SJSA1 (cell line): ENCODE data around the gene KIF7. TPM values are rescaled to one million over a fixed set of nuclear protein-coding genes. Genes with fewer than 3 reads are reported as not detected.
"Not testable (repeated sequence)": the region's sequence is repeated elsewhere in the genome, so short reads cannot be mapped to it uniquely, and the experiment has no call there.

Source experiments
- DNase-seq, 2 experiments: peaks; one replicate each; pipeline ENCODE4 v3.0.0-alpha.2; 2015 to 2020; ENCODE audit warnings: low spot score in 2 of 2, low read depth in 1 of 2
- H3K27ac ChIP-seq: fragments of 250-450 bp; sonication (Bioruptor Pico); 2 replicates; pipeline ENCODE4 v1.5.1; 2020; ENCODE audit warnings: mild to moderate bottlenecking, moderate library complexity
- H3K27me3 ChIP-seq: fragments of 250-450 bp; sonication (Bioruptor Pico); replicated peaks from 2 replicates; pipeline ENCODE4 v1.5.1; 2020; ENCODE audit warnings: mild to moderate bottlenecking, moderate library complexity
- H3K36me3 ChIP-seq: fragments of 250-450 bp; sonication (Bioruptor Pico); 2 replicates; pipeline ENCODE4 v1.5.1; 2020; ENCODE audit warnings: mild to moderate bottlenecking
- H3K4me1 ChIP-seq: fragments of 250-450 bp; sonication (Bioruptor Pico); replicated peaks from 2 replicates; pipeline ENCODE4 v1.6.1; 2021; ENCODE audit warnings: mild to moderate bottlenecking
- H3K4me3 ChIP-seq: fragments of 250-450 bp; sonication (Bioruptor Pico); 2 replicates; pipeline ENCODE4 v1.5.1; 2020; ENCODE audit warnings: mild to moderate bottlenecking
- H3K9me3 ChIP-seq: fragments of 250-450 bp; sonication (Bioruptor Pico); replicated peaks from 2 replicates; pipeline ENCODE4 v1.5.1; 2020; ENCODE audit warnings: mild to moderate bottlenecking
- total RNA-seq: library from RNA; depleted of rRNA; stranded (reverse); fragments of >200 nt; shearing (Covaris generic); gene quantifications from 2 replicates; pipeline ENCODE4 v1.2.3, GENCODE V29; 2014; rRNA removed

Gene KIF7, protein sequence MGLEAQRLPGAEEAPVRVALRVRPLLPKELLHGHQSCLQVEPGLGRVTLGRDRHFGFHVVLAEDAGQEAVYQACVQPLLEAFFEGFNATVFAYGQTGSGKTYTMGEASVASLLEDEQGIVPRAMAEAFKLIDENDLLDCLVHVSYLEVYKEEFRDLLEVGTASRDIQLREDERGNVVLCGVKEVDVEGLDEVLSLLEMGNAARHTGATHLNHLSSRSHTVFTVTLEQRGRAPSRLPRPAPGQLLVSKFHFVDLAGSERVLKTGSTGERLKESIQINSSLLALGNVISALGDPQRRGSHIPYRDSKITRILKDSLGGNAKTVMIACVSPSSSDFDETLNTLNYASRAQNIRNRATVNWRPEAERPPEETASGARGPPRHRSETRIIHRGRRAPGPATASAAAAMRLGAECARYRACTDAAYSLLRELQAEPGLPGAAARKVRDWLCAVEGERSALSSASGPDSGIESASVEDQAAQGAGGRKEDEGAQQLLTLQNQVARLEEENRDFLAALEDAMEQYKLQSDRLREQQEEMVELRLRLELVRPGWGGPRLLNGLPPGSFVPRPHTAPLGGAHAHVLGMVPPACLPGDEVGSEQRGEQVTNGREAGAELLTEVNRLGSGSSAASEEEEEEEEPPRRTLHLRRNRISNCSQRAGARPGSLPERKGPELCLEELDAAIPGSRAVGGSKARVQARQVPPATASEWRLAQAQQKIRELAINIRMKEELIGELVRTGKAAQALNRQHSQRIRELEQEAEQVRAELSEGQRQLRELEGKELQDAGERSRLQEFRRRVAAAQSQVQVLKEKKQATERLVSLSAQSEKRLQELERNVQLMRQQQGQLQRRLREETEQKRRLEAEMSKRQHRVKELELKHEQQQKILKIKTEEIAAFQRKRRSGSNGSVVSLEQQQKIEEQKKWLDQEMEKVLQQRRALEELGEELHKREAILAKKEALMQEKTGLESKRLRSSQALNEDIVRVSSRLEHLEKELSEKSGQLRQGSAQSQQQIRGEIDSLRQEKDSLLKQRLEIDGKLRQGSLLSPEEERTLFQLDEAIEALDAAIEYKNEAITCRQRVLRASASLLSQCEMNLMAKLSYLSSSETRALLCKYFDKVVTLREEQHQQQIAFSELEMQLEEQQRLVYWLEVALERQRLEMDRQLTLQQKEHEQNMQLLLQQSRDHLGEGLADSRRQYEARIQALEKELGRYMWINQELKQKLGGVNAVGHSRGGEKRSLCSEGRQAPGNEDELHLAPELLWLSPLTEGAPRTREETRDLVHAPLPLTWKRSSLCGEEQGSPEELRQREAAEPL (N-terminal part only)
- total RNA-seq: 13.8 and 14.3 TPM in 2 replicates

DNA sequence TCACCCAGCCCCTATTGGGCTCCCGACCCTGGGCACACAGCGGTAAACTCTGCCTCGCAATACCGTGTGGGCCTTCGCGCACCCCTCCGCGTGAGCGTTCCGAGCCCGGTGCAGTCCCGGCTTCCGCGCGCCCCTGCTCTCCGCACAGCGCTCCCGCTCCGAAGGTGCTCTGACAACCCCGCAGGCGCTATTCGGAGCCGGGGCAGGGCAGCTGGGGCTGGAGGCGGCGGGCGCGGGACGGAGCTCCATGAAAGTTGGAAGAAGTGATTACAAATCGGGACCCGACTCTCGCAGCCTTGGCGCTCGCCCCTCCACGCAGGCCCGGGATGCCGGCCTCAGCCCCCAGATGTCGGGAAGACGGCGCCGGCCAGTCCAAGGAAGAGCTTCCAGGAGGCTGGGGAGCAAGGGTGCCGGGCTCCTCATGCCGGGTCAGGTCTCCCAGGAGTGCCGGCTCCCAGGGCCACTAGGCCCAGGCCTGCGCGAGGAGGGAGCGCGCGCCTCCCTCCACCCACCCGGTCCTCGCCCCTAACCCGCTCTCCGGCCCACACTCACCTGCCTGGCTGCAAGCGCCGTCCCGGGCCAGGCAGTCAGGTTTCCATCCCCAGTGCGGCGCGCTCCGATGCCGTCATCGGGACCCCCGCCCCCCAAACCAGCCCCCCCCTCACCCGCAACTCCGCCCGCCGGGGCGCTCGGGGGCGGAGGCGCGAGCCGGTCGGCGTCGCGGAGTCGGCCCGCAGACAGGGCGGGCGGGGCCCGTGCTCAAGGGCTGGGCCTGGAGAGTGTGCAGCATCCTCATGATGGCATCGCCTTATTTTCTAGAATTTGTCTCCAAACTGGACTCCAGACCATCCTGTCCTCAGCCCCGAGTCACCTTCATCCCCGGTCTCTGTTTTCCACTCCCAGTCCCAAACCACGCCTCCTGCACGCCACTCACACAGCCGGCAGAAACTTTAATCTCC lies at the start of gene KIF7:
Gene KIF7 (minus strand): TSS at position 621 of the 959 bp plus-strand sequence. CDS start 2,537 bp downstream, outside the sequence.
- peak within 1 kb of the TSS; percentile 85 for H3K4me3 ChIP-seq
- DNase-seq: peak; percentile 55 to 74
- H3K9me3 ChIP-seq: no peaks in the 10 kb centered on the region
- peak within 1 kb of the TSS; percentile 40 for H3K27ac ChIP-seq
- peaks cover 15% of the 10 kb centered on the region for H3K4me1 ChIP-seq
- peaks cover 30% of the 10 kb centered on the region for H3K36me3 ChIP-seq
- H3K27me3 ChIP-seq: no peaks in the 10 kb centered on the region

DNA sequence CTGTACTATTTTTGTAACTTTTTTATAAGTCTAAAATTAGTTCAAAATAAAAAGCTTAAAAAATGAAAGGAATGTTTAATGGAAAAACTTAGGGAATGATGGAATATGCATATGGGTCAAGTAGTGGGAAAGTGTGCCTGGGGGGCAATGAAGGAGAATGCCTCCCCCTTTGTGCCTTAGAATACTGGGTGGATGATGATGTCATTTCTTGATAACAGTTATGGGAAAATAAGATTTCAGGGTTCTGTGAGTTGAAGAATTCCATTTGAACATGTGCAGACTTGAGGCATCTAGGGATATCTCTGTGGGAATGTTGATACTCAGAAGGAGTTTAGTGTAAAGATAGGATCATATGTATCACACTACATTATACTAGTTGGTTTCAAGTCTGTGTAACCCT lies 49.1 kb upstream of the KIF7 start:
- DNase-seq: no peak
- no peaks in the 10 kb centered on the region for H3K4me1 ChIP-seq
- no peaks in the 10 kb centered on the region for H3K9me3 ChIP-seq
- H3K36me3 ChIP-seq: no peaks in the 10 kb centered on the region
- H3K27ac ChIP-seq: no peak overlapping the region
- no peak overlapping the region for H3K4me3 ChIP-seq
- H3K27me3 ChIP-seq: peaks cover 10% of the 10 kb centered on the region

DNA sequence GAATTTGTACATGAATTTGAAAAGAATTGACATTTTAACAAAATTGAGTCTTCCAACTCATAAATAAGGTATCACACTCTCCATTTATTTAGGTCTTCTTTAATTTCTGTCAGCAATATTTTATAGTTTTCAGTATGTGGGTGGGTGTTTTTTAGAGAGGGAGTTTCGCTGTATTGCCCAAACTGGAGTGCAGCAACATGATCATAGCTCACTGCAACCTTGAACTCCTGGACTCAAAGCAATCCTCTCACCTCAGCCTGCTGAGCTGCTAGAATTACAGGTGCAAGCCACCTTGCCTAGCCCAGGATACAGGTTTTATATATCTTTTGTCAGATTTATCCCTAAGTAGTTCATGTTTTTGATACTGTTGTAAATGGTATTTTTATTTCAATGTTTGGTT lies 39.9 kb upstream of the KIF7 start:
- no peak for DNase-seq
- Histone ChIP-seq H3K36me3 (peaks cover 6% of the 10 kb centered on the region; the same call in 1 of the 2 replicates), H3K27me3 (peaks cover 4% of the 10 kb centered on the region; the same call in 1 of the 2 replicates), H3K4me1 (peaks cover 4% of the 10 kb centered on the region), H3K27ac (no peak overlapping the region), H3K4me3 (no peak overlapping the region), H3K9me3 (no peaks in the 10 kb centered on the region; the same call in 1 of the 2 replicates)

DNA sequence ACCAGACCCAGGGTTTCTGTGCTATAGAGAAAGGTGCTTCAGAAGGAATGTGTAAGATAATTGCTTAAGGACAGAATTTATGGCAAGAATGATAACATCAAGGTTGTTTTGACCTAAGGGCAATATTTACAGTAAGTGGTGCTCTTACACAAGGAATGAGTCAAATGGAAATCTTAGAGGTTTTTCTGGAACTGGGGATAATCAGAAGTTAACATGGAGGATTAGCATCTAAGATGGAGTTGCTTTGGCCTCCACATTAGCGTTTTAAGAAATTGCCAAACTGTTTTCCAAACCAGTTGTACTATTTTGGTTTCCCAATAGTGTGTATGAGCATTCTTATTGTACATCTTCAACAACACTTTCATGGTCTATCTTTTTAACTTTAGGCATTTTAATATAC lies 38.4 kb upstream of the KIF7 start:
- Histone ChIP-seq H3K4me3 (no peak overlapping the region), H3K27ac (no peak overlapping the region), H3K27me3 (no peaks in the 10 kb centered on the region; the same call in 1 of the 2 replicates), H3K4me1 (peaks cover 4% of the 10 kb centered on the region), H3K9me3 (no peaks in the 10 kb centered on the region; the same call in 1 of the 2 replicates), H3K36me3 (peaks cover 6% of the 10 kb centered on the region; the same call in 1 of the 2 replicates)
- no peak for DNase-seq

DNA sequence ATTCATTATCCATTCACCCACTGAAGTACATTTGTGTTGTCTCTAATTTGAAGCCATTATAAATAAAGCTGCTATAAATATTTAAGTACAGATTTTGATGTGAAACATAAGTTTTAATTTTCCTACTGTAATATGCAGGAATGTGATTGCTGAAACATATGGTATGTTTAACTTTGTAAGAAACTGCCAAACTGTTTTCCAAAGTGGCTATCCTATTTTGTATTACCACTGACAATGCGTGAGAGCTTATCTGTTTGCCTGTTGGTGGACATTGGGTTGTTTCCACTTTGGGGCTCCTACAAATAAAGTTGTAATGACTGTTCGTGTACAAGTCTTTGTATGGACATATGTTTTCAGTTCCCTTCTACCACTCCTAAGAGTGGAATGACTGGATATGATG lies 37.8 kb upstream of the KIF7 start:
- DNase-seq: no peak
- Histone ChIP-seq H3K9me3 (no peaks in the 10 kb centered on the region; the same call in 1 of the 2 replicates), H3K4me3 (no peak overlapping the region), H3K36me3 (peaks cover 6% of the 10 kb centered on the region; the same call in 1 of the 2 replicates), H3K27me3 (no peaks in the 10 kb centered on the region; the same call in 1 of the 2 replicates), H3K27ac (no peak overlapping the region), H3K4me1 (peaks cover 4% of the 10 kb centered on the region)

DNA sequence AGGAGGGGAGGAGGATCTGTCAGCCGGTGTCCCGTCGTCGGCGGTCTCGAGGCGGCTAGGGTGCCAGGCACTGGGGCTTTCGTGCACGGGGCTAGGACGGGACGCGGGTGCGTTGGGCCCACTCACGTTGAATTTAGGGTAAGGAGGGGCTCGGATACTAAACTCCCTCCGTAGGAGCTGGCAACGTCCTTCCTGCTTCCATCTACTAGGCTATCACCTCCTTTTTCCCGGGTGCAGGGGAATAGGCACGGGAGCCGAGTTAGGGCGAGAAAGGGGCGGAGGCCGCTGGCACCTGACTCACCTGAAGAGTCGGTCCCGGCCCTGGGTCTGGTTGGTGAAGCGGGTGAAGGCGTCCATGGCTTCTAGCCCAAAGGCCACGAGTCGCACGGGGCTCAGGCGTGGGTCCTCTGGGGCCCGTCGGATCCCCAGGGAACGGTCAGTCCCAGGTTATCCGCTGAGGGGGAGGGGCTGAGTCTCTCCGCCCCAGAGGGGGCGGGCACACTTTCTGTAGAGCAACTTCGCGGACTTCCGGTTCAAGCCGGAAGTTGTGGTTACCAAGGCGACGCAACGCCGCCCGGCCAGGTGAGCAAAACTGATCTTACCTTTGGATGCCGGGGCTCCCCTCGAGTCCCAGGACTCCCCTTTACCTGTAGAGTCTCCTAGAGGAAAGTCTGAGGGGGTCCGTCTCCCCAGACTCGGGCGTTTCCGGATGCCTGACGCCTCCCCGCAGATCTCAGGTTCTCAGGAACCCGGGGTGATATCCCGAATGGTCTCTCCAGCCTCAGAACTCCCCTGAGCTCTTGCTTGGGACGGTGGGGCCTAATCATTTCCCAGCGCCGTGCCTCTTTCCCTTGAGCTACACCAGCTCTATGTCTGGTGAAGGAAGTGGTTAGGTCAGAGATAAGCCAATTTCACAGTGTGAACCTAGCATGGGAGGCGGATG lies 35.3 kb upstream of the KIF7 start, which contains the start of the genes PEX11A and WDR93:
Gene PEX11A (minus strand): TSS at position 479 of the 943 bp plus-strand sequence. CDS start 122 bp downstream, at position 357.
Gene WDR93 (plus strand): TSS at position 536 of the 943 bp plus-strand sequence. CDS start 10,936 bp downstream, outside the sequence.
- peaks cover 4% of the 10 kb centered on the region for H3K4me1 ChIP-seq
- H3K9me3 ChIP-seq: no peaks in the 10 kb centered on the region; the same call in 1 of the 2 replicates
- peak; percentile 71 to 73 for DNase-seq
- no peak within 1 kb of the TSS for H3K27ac ChIP-seq
- H3K4me3 ChIP-seq: peak within 1 kb of the TSS; percentile 71
- peaks cover 6% of the 10 kb centered on the region; the same call in 1 of the 2 replicates for H3K36me3 ChIP-seq
- H3K27me3 ChIP-seq: no peaks in the 10 kb centered on the region; the same call in 1 of the 2 replicates

DNA sequence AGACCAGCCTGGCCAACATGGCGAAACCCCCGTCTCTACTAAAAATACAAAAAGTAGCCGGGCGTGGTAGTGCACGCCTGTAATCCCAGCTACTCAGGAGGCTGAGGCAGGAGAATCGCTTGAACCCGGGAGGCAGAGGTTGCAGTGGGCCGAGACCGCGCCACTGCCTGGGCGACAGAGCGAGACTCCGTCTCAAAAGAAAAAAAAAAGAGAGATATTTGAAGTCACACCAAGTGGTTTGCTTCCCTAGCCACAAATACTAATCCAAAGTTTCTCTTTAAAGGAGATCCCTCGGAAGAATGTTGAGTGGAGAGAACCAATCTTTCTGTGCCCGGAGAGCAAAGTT lies 34.6 kb upstream of the KIF7 start:
- not testable (repeated sequence) for DNase-seq, H3K36me3 ChIP-seq, H3K9me3 ChIP-seq, H3K27me3 ChIP-seq, H3K4me1 ChIP-seq, H3K27ac ChIP-seq
- H3K4me3 ChIP-seq: peak overlapping the region; percentile 71

DNA sequence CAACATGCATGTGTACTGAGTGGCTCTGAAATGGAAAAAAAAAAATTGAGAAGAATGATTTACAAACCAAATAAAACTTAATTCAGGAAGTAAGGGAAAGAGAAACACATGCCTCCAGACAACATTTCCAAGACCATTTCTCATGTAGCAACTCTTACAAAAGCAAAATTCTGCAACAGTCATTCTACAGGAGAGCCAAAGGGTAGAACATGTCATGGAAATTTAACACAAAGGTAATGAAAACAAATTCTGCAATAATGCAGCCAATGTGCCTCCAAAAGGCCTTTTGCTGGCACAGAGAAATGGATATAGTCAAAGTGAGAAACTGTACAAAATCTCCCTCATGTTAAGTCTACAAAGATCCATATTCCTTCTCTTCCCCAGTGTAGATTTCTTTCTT lies 31.3 kb upstream of the KIF7 start:
- Histone ChIP-seq H3K27me3 (no peaks in the 10 kb centered on the region), H3K4me1 (peaks cover 4% of the 10 kb centered on the region), H3K27ac (no peak overlapping the region), H3K4me3 (no peak overlapping the region), H3K9me3 (no peaks in the 10 kb centered on the region; the same call in 1 of the 2 replicates), H3K36me3 (peaks cover 10% of the 10 kb centered on the region)
- no peak for DNase-seq

DNA sequence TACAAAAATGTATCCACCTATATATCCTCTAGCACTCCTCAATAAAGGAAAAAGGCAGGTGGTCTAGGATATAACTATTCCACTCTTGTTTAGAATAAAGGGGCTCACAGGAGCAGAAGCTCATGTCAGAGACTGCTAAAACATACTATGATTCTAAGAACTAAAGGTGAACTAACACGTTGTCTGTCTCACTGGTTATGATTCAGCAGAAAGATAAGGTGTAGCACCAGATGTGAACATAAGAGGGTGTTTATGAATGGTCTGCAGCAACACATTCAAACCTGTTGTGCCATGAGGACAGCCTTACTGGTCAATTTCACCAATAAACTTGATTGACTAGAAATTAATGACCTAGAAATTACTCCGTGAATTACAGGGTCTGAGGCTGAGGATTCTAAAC lies 30.7 kb upstream of the KIF7 start:
- Histone ChIP-seq H3K9me3 (no peaks in the 10 kb centered on the region; the same call in 1 of the 2 replicates), H3K4me3 (no peak overlapping the region), H3K36me3 (peaks cover 10% of the 10 kb centered on the region), H3K4me1 (peaks cover 2% of the 10 kb centered on the region), H3K27ac (no peak overlapping the region), H3K27me3 (no peaks in the 10 kb centered on the region)
- DNase-seq: no peak

DNA sequence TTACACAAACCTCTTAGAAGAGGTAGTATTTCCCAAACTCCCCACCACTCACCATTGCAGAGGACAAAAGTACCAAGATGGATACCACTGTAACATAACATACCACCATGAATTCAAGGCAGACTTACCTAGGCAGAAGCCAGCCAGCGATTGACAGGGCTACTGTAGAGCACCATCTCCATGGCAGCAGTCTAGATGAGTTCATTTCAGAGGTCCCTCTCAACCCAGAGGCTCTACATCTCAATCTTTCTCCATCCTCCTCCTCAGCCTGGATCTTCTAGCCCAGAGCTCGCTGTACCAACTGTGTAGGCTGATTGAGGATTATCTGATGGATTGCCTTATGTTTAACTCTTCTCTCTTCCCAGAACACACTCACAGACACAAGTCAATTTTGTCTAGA lies 25.9 kb upstream of the KIF7 start:
- no peak for DNase-seq

DNA sequence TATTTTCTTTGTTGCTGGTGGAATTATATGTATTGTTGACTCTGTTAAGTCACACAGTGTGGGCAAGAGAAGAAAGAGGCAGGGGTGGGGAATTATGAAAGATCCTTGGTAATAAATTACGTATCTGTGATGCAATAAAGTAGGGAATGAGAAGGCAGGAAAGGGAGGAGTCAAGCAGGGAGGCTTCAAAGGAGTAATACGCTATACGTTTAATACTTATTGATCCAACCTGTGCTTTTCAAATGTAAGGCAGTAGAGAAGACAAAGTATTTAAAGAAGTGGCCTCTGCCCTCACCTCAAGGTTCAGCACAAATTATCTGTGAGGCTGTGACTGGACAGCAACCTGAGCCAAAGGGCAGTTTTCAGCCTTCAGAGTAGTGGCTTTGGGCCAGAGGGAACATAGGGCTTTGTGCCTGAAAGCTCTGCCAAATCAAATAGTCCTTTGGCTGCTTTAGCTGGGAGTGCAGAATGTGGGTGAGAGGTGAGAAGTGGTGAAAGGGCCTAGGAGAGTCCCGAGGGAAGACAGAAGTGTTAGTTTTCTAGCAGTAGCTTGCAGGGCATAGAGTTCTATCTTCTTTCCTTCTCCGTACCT lies 25.1 kb upstream of the KIF7 start:
- no peaks in the 10 kb centered on the region for H3K27me3 ChIP-seq
- H3K4me3 ChIP-seq: no peak overlapping the region
- H3K27ac ChIP-seq: no peak overlapping the region
- H3K9me3 ChIP-seq: no peaks in the 10 kb centered on the region
- peaks cover 4% of the 10 kb centered on the region; the same call in 1 of the 2 replicates for H3K36me3 ChIP-seq
- no peak for DNase-seq
- H3K4me1 ChIP-seq: no peaks in the 10 kb centered on the region

More for the DNA sequence above, 25.9 kb upstream of the KIF7 start:
- Histone ChIP-seq H3K27me3 (no peaks in the 10 kb centered on the region), H3K4me1 (no peaks in the 10 kb centered on the region), H3K9me3 (no peaks in the 10 kb centered on the region), H3K27ac (no peak overlapping the region), H3K36me3 (peaks cover 4% of the 10 kb centered on the region; the same call in 1 of the 2 replicates), H3K4me3 (no peak overlapping the region)
